LHCN-M2 (cell line): ENCODE results near the gene ZSWIM3. TPM values are rescaled to one million over a fixed set of nuclear protein-coding genes. Genes with fewer than 3 reads are reported as not detected.
A peak's percentile ranks its signal among the peaks of the same experiment; 100 is the strongest.
"Not testable (repeated sequence)": the region's sequence is repeated elsewhere in the genome, so short reads cannot be mapped to it uniquely, and the experiment has no call there.

Experiments
- DNase-seq: peaks from one replicate; pipeline ENCODE4 v3.0.0-alpha.2; 2012; ENCODE audit warnings: low read depth
- total RNA-seq: library from RNA; depleted of rRNA; stranded (reverse); fragments of >200 nt; gene quantifications from 2 replicates; pipeline ENCODE4 v1.2.3, GENCODE V29; 2014

The ZSWIM3 gene
- total RNA-seq, 1 experiment from 2014 or later: 4.6 TPM

GRCh38 chr20:45860560-45861220 is 3.3 kb downstream of the ZSWIM3 start:
- DNase-seq: no peak

DNA sequence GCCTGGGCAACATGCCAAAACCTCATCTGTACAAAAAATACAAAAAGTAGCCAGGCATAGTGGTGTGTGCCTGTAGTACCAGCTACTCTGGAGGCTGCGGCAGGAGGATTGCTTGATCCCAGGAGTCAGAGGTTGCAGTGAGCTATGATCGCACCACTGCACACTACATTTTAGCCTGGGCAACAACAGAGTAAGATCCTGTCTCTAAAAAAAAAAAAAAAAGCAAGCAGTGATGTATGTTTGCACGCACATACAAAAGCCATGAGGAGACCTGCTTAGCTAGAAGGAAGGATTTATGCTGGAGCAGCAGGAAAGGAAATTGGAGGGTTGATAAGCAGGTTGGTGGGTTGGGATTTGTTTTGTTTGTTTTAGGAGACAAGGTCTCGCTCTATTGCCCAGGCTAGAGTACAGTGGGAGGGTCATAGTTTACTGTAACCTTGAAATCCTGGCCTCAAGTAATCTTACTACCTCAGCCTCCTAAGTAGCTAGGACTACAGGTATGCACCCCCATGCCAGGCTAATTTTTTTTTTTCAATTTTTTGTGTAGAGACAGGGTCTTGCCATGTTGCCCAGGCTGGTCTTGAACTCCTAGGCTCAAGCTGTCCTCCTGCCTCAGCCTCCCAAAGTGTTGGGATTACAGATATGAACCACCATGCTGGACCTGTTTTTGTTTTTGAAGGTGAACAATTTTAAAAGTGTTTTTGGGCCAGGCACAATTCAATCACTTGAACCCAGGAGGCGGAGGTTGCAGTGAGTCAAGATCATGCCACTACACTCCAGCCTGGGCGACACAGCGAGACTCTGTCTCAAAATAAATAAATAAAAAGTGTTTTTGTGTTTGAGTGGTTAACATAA is 4.0 kb downstream of the ZSWIM3 start:
- DNase-seq: no peak

- no peak for DNase-seq
These were observed 6.4 kb downstream of the ZSWIM3 start for GRCh38 chr20:45863543-45864470.

- no peak for DNase-seq
These were observed 9.0 kb downstream of the ZSWIM3 start for GRCh38 chr20:45866454-45866853.

DNA sequence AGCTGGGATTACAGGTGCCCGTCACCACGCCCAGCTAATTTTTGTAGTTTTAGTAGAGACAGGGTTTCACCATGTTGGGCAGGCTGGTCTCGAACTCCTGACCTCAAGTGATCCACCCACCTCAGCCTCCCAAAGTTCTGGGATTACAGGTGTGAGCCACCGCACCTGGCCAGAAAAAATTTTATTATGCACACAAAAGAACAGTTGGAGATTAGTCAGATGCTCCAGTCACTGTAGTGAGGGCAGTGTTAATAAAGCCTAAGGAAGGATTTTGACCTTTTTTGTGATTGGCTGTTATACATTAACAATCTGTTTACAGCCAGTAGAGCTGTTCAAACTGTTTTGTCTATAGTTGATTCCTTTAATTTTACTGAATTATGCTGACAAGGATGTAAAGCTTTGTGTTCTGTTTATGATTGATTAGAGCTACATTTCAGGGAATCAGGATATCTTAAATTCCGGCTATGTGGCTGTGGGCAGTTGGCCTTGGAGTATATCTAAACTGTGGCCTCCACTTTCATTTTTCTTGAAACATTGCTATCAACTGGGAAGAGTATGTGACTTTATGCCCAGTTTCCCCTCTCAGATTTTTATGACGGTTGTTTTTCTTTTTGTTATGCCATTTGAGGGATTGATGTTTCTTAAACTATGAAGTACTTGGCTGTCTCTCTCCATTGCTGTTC is 9.9 kb downstream of the ZSWIM3 start:
- no peak for DNase-seq

DNA sequence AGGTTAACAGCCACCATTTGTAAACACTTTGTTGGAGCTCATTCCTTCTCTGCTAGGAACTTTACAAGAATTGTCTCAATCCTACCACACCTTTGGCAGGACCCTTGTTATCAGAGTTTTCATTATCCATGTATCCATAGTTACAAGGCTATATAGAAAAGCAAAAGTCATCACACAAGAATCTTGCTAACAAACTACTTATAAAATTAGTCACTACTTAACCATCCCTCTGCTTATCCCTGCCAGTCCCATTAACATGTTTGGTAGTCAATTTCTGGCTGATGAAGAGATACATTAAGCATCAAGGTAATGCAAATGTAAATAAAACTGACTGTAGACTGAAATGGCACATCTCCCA is 10.4 kb downstream of the ZSWIM3 start:
- DNase-seq: peak; percentile 38

DNA sequence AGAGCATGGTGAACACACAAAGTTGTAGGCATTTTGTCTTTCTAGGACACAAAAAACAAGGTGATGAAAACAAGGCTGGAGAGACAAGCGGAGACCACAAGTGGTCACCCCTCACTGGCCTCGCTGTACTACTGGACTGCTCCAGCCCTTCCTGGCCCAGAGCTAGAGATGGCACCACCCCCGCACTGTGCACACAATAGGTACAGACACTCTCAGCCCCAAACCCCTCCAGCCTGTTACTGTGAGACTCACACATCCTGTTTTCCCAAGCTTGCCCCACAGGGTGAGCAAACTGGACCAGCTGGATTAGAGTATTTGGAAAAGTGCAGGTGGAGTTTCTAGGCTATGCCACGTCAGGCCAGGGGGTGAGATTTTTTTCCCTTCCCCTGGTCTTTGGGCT is 15.2 kb downstream of the ZSWIM3 start:
- no peak for DNase-seq

- DNase-seq: no peak
These were observed 16.1 kb downstream of the ZSWIM3 start for GRCh38 chr20:45873409-45874103.

DNA sequence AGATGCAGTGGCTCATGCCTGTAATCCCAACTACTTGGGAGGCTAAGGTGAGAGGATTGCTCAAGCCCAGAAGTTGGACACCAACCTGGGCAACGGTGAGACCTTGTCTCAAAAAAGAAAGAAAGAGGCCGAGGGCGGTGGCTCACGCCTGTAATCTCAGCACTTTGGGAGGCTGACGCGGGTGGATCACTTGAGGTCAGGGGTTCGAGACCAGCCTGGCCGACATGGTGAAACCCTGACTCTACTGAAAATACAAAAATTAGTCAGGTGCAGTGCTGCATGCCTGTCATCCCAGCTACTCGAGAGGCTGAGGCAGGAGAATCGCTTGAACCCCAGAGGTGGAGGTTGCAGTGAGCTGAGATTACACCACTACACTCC is 16.7 kb downstream of the ZSWIM3 start:
- DNase-seq: not testable (repeated sequence)

- DNase-seq: no peak
These were observed 17.2 kb downstream of the ZSWIM3 start for GRCh38 chr20:45874576-45874975.

- DNase-seq: no peak
These were observed 20.8 kb downstream of the ZSWIM3 start for GRCh38 chr20:45878076-45878761.

GRCh38 chr20:45880988-45881788 is 23.8 kb downstream of the ZSWIM3 start, which contains the start of gene ZSWIM1:
Gene ZSWIM1 (plus strand): TSS chr20:45881227. CDS start chr20:45882593, 1,366 bp downstream.
- peak; percentile 99 for DNase-seq

- DNase-seq: no peak
These were observed 25.2 kb downstream of the ZSWIM3 start for GRCh38 chr20:45882469-45883099.

DNA sequence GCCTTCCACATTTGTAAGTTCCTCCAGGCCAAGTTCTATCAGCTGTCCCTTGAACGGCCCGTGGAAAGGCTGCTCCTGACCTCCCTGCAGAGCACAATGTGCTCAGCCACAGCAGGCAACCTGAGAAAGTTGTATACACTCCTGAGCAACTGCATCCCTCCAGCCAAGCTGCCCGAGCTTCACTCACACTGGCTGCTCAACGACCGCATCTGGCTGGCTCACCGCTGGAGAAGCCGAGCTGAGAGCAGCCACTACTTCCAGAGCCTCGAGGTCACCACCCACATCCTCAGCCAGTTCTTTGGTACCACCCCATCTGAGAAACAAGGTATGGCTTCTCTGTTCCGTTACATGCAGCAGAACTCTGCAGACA is 25.7 kb downstream of the ZSWIM3 start:
- DNase-seq: no peak

- no peak for DNase-seq
These were observed 29.4 kb downstream of the ZSWIM3 start for GRCh38 chr20:45886590-45887345.

- DNase-seq: no peak
These were observed 29.9 kb downstream of the ZSWIM3 start, which contains the start of gene SPATA25 for GRCh38 chr20:45887346-45887715. Gene SPATA25 (minus strand): TSS chr20:45887622. CDS start chr20:45887590, 32 bp downstream.

DNA sequence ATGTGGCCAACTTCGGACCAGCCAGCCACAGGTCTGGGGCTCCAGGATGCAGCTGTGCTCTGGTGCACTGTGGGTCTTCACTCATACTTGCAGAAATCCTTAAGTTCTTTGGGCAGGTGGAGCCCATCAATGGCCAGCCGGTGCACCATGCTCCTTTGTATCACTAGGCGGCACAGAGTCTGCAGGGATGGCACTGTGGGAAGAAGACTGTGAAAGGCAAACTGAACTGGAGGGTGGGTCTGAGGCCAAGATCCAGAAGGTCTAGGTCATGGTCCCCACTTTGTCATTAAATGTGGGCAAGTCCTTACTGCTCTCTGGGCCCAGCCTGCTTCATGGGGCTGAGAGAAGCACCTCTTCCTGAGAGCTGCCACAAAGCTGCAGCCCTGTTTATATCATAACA is 31.3 kb downstream of the ZSWIM3 start:
- no peak for DNase-seq
